ENCODE measurements around the gene WDFY2. TPM values are rescaled to one million over a fixed set of nuclear protein-coding genes. Genes with fewer than 3 reads are reported as not detected.

The WDFY2 gene
- total RNA-seq, 2 donors from 2014 or later: 2.7 to 3.3 TPM

DNA sequence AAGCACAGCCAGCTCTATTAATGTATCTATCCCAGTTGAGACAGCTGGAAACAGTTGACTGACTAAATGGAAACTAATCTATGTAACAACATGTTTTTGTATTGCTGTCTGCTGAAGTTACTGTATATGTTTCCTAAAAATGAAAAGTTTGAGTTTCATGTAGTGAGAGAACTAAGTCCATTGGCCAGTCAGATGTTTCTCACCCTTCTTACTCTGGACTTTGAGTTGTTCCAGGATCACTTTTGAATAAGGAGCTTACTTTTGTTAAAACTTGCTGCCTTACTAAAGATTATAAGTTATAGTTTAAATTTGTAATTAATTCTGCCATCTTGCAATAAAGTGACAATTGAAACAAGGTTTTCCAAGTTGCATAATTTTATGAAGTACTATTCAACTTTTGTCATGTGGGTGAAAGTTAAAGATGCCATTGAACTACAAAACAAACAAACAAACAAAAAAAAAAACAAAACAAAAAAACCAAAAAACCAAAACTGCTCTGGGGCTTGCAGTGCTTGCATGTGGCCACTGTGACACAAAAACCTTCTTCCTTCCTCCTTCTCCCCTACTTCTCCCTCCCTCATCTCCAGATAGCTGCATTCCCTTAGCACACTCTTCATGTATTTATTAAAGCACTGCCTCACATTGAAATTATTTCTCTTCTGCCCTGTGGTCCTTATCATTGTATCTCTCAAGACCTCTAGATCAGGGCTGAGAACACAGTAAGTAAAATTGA is 15.3 kb downstream of the WDFY2 start:
- intact Hi-C loops (cut with DNase I): no loop called here
- H3K27ac ChIP-seq: no peak overlapping the region
- no peak for DNase-seq
- no peaks in the 10 kb centered on the region for H3K9me3 ChIP-seq
- no peaks in the 10 kb centered on the region for H3K36me3 ChIP-seq
- TF ChIP-seq CTCF (IDR thresholded peaks at IDR 0.05): no peak
- no peaks in the 10 kb centered on the region for H3K27me3 ChIP-seq
- H3K9ac ChIP-seq (ENCODE audit: low read depth in 2 of 2, low read length in 2 of 2): no peak overlapping the region
- no peak overlapping the region for H3K4me3 ChIP-seq
- no peaks in the 10 kb centered on the region for H3K4me1 ChIP-seq

DNA sequence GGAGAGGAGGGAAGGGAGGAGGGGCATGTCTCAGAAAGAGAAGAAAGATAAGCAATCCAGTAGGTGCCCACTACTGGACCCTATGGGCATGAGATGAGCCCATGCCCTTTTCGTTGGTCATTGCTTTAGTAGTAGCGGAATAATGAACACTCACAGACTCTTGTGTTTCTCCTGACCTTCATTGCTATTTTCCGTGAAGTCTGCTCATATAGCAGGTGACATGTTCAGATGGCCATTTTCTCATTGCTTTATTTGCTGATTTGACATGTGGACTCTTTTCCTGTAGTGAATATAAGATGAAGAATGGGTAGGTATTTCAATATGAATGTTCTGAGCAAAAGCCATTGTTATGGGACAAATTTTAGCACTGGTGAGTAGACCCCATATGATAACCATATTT is 16.4 kb downstream of the WDFY2 start:
- no peaks in the 10 kb centered on the region for H3K4me1 ChIP-seq
- H3K36me3 ChIP-seq: no peaks in the 10 kb centered on the region
- intact Hi-C loops (cut with DNase I): no loop called here
- no peak for TF ChIP-seq CTCF (IDR thresholded peaks at IDR 0.05)
- no peak for DNase-seq
- H3K9me3 ChIP-seq: no peaks in the 10 kb centered on the region
- H3K4me3 ChIP-seq: no peak overlapping the region
- no peaks in the 10 kb centered on the region for H3K27me3 ChIP-seq
- H3K27ac ChIP-seq: no peak overlapping the region
- no peak overlapping the region for H3K9ac ChIP-seq (ENCODE audit: low read depth in 2 of 2, low read length in 2 of 2)

- no peak for DNase-seq
- H3K4me3 ChIP-seq: no peak overlapping the region
- H3K27me3 ChIP-seq: no peaks in the 10 kb centered on the region
- H3K27ac ChIP-seq: no peak overlapping the region
- no peak overlapping the region for H3K9ac ChIP-seq (ENCODE audit: low read depth in 2 of 2, low read length in 2 of 2)
- no peak for TF ChIP-seq CTCF (IDR thresholded peaks at IDR 0.05)
- intact Hi-C loops (cut with DNase I): no loop called here
- no peaks in the 10 kb centered on the region for H3K36me3 ChIP-seq
- no peaks in the 10 kb centered on the region for H3K9me3 ChIP-seq
- H3K4me1 ChIP-seq: no peaks in the 10 kb centered on the region
Measured at GRCh38 chr13:51601601-51602565, 17.6 kb downstream of the WDFY2 start.

GRCh38 chr13:51603716-51604115 is 19.5 kb downstream of the WDFY2 start:
- no peaks in the 10 kb centered on the region for H3K27me3 ChIP-seq
- H3K36me3 ChIP-seq: no peaks in the 10 kb centered on the region
- H3K4me3 ChIP-seq: no peak overlapping the region
- intact Hi-C loops (cut with DNase I): no loop called here
- DNase-seq: no peak
- H3K27ac ChIP-seq: no peak overlapping the region
- no peak for TF ChIP-seq CTCF (IDR thresholded peaks at IDR 0.05)
- H3K4me1 ChIP-seq: no peaks in the 10 kb centered on the region
- H3K9me3 ChIP-seq: no peaks in the 10 kb centered on the region
- H3K9ac ChIP-seq (ENCODE audit: low read depth in 2 of 2, low read length in 2 of 2): no peak overlapping the region

GRCh38 chr13:51605698-51606097 is 21.4 kb downstream of the WDFY2 start:
- H3K4me1 ChIP-seq: no peaks in the 10 kb centered on the region

More at GRCh38 chr13:51605698-51606097, 21.4 kb downstream of the WDFY2 start:
- H3K36me3 ChIP-seq: no peaks in the 10 kb centered on the region
- intact Hi-C loops (cut with DNase I): no loop called here
- H3K27me3 ChIP-seq: no peaks in the 10 kb centered on the region
- no peak for DNase-seq
- no peak overlapping the region for H3K4me3 ChIP-seq
- H3K9ac ChIP-seq (ENCODE audit: low read depth in 2 of 2, low read length in 2 of 2): no peak overlapping the region
- TF ChIP-seq CTCF (IDR thresholded peaks at IDR 0.05): no peak
- H3K9me3 ChIP-seq: no peaks in the 10 kb centered on the region
- H3K27ac ChIP-seq: no peak overlapping the region
